Breast epithelium (tissue), 3 donors: ENCODE data around the gene UBE3C.

Source experiments
- POLR2A ChIP-seq: fragments of 450-650 bp; IDR thresholded peaks from one replicate; pipeline ENCODE4 v1.6.1; 2016; ENCODE audit warnings: antibody characterized with exemption, mild to moderate bottlenecking, moderate library complexity
- POLR2AphosphoS5 ChIP-seq, 3 donors: sonication (generic); formaldehyde crosslinking; IDR thresholded peaks; one replicate each; pipeline ENCODE4 v1.6.1; 2017; ENCODE audit warnings: antibody characterized with exemption in 3 of 3
- TF ChIP-seq, protein P1 (sequence below), 3 donors: fragments of 450-650 bp; IDR thresholded peaks; one replicate each; pipeline ENCODE4 v1.5.1; 2016 to 2017; ENCODE audit warnings: antibody characterized with exemption in 3 of 3, mild to moderate bottlenecking in 3 of 3, moderate library complexity in 3 of 3

DNA sequence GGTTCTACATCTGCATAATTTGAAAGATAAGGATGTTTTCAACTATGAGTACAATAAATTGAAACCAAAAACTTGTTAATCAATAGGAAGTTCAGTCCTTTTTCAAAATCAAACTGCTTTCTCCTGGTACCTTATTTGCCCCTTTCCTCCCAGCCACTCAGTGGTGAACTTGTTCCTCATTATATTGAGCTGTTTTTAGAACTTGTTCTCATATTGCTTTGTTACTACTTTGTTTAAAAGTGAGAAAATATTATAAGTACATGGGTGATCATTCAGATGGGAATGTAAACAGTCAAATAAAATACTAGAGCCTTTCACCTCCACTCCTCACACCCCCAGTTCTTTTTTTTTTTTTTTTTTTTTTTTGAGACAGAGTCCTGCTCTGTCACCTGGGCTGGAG is 17.2 kb downstream of the UBE3C start:
- TF ChIP-seq, protein P1, sequence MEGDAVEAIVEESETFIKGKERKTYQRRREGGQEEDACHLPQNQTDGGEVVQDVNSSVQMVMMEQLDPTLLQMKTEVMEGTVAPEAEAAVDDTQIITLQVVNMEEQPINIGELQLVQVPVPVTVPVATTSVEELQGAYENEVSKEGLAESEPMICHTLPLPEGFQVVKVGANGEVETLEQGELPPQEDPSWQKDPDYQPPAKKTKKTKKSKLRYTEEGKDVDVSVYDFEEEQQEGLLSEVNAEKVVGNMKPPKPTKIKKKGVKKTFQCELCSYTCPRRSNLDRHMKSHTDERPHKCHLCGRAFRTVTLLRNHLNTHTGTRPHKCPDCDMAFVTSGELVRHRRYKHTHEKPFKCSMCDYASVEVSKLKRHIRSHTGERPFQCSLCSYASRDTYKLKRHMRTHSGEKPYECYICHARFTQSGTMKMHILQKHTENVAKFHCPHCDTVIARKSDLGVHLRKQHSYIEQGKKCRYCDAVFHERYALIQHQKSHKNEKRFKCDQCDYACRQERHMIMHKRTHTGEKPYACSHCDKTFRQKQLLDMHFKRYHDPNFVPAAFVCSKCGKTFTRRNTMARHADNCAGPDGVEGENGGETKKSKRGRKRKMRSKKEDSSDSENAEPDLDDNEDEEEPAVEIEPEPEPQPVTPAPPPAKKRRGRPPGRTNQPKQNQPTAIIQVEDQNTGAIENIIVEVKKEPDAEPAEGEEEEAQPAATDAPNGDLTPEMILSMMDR (IDR thresholded peaks at IDR 0.05), result no peak
- TF ChIP-seq POLR2A (no peak), POLR2AphosphoS5 (IDR thresholded peaks at IDR 0.05) (no peak)
